Right hindlimb (tissue), 1 donor: ENCODE data around the gene USP25.

Experiments used
- DNase-seq: peaks from one replicate; pipeline ENCODE4 v3.0.0-alpha.2; 2018

USP25 gene

DNA sequence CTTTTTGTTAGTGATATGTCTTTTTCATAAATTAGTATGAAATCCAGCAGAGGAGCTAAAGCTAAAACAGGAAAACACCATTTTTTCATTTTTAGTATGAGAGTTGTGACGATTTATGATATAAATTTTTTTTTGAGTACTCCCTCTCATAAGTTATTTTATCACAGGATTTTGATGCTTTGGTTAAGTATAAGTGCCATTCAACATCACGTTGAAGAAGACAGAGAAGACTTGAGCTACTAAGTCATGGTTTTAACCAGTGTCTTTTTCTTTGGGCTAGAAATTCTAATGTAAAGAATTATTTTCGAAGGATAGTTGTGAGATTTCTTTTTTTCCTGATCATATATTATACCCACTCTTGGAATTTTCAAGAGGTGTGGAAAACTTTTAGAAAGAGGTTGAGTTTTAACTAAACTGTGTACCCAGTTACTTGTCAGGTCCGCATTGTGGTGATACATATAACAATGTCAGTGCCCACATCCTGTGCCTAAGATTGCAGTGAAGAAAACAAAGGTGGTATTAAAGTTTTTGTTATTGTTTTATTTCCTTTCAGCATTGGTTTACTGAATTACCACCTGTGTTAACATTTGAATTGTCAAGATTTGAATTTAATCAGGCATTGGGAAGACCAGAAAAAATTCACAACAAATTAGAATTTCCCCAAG is 93.8 kb downstream of the USP25 start:
- DNase-seq = no peak

DNA sequence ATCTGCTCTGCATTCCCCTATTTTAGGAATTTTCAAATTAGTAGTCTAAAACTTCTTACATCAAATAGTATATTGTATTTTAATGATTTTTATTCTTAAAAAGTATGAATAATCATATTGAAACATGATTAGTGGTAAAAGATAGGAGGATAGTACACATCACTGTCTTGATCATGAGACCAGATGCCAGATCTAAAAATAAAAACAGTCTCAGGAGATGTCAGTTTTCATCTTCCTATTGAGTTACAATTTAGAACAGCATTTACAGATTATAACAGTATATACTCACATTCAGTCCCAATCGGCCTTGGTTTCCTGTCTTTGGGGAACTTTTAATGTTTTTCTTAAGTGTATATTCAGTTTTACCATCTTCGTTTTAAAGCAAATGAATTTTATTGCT is 95.9 kb downstream of the USP25 start:
- DNase-seq = no peak

DNA sequence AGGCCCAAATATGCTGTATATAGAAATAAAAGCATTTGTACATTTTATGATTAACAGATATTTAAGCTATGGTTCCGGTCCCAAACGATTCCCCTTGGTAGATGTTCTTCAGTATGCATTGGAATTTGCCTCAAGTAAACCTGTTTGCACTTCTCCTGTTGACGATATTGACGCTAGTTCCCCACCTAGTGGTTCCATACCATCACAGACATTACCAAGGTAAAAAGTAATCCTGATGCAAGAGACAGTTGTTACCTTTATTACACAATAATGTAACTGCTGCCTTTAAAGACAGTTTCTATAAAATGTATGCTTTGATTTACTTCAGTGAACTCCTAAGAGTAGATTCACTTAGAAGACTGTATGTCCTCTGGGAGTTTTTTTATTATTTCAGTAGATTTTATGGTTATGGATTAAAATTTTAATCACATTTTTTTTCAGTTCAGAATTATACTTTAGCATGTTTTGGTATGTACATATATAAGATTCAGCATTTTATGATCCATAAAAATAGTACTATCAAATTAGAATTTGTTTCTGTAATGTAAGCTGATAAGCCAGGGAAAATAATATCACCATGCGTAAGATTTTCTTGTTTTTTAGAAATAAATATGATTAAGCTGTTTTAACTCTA is 96.5 kb downstream of the USP25 start:
- no peak for DNase-seq

DNA sequence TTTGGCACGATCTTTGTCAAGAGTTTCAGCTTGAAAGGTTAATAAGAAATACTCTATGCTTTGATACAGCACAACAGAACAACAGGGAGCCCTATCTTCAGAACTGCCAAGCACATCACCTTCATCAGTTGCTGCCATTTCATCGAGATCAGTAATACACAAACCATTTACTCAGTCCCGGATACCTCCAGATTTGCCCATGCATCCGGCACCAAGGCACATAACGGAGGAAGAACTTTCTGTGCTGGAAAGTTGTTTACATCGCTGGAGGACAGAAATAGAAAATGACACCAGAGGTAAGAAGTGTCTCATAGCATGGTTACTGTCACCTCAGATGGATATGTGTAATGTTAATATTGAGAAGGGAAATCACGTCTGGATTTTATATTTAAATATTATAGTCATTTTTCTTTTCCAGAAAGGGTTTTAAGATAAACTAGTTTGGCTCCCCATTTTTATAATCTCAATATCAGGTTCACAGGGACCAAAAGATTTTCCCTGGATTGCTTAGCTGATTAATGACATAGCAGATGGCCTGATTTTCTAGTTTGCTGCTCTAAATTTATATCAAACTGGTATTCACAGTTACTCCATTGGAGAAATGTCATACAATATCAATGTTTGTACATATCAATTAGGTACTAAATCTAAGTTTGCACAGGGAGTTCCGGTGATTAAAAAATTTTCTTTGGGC is 97.3 kb downstream of the USP25 start:
- no peak for DNase-seq

DNA sequence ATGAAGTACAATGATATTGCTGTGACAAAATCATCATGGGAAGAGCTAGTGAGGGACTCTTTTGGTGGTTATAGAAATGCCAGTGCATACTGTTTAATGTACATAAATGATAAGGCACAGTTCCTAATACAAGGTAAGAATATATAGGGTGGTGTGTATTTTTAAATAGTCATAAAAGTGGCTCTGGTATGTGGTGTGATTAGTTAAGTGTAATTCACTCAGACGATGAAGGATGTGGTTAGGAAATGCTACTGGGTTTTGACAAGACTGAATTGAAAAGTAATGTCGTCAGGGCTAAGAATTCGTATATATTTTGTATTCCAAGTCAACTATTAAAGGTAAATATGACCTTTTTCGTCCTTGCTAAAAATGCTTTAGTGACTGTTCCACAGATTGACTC is 101.7 kb downstream of the USP25 start:
- no peak for DNase-seq

DNA sequence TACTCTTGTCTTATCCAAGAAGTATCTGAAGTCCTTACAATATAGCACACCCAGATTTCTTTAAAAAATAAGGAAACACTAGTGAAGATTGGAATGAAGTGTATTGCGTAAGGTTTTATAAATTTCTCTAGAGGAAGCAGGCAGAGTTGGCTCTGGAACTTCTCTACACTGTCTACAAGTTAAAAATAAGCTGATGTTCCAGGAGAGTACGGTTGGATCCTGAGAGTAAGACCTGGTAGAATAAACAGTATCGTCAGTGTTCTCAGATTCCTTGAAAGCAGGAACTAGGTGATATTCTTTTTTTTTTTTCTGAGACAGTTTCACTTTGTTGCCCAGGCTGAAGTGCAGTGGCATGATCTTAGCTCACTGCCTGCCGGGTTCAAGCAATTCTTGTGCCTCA is 107.9 kb downstream of the USP25 start:
- no peak for DNase-seq

DNA sequence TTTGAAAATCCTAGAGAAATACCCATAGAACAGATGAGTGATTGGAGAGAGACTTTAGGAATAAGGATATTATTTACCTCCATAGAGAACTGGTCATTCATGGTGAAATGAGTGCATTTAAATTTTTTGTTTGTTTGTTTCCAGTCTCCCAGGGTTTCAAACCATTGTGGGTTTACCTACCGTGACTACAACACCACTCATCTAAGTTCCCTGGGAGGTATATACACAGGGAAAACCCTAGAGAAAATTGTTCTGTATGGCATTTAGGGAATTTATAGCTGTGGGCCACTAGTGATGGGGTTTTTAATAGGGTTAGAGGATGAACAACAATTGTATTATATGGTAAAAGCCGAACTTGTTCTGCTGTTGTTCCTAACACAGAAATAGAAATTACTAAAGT is 109.2 kb downstream of the USP25 start:
- no peak for DNase-seq

DNA sequence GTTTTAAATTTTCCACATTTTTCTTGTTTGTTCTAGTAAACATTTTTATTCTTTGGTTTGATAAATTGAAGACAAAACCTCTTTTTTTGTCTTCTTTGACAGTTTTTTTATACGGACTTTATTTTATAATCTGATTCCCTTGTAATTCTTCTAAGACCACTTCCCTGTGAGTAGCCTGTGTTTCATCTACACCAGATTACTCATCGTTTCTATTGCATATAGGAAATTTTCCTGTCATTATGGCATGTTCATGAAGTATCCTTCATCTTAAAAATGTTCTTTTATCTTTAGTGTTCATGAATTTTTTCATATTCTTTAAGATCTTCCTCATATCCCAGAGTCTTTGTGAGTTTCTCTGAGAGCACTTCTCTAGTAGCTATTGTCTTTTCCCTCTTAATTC is 109.8 kb downstream of the USP25 start:
- DNase-seq = no peak

DNA sequence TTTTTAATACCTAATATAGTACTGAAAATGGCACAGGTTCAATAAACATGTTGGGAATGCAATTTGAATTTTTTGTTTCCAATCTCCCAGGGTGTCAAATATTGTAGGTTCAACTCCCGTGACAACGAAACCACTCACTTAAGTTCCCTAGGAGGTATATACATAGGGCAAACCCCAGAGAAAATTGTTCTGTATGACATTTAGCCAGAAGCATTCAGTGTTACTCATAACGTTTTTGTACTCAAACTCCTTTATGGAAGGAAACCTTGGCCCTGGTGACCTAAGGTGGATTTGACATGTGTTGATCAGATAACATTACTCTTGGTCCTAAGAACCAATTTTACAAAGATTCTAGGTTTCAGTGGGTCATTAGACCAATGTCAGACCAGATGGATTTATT is 110.6 kb downstream of the USP25 start:
- DNase-seq = no peak

DNA sequence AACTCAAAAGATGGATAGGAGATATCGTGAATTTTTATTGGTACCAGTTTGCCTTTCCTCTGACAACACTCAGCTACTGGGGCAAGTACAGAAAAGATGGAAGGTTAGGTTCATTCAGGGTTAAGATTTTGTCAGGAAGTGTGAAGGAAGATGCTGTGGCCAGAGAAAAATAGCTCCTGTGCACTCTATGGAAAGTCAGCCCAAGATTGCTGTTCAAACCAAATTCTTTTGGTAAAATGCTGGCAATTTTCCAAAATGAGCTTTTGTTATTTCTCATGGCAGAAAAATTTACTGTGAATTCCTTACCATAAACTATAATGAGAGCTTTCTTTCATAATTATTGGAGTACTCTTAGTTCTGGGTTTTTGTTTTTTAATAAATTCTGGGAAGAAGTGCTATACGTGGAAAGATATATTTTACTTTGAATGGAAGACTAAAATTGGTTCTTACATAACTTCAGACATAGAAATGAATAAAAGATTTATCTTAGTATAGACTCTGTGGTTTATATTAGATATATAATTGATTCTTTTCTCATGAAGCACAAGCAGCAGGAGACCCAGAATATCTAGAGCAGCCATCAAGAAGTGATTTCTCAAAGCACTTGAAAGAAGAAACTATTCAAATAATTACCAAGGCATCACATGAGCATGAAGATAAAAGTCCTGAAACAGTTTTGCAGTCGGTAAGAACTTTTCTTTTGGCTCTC is 112.2 kb downstream of the USP25 start:
- no peak for DNase-seq

DNA sequence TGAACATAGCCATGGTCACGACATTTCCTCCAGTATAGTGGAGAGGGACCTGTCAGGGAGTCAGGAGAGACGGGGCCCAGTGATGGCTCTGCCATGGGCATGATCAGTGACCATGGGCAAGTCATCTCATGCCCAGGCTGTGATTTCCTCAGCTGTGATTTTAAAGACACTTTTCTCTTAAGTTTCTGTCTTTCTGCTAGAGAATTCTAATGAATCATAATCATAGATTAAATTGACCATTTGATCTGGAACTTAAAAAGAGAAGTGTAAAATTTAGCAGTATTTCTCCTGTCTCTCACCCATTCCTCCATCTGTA is 112.7 kb downstream of the USP25 start:
- DNase-seq = no peak

DNA sequence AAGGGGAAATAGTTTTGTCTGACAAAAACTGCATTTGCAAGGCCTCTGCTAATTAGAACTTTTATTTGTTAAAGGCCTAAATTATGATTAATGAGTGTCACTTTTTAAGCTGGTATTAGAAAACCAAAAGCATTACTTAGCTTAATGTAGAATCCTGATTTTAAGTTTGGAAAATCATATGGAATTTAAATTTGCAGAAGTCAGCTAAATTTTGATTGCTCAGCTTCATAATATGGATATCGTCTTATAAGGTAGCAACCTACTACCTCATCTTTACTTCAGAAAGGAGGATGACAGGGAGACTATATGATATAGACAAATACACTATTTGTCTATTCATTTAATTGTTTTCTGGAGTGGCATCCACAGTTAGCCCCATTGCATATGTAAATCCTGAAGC is 114.0 kb downstream of the USP25 start:
- no peak for DNase-seq

DNA sequence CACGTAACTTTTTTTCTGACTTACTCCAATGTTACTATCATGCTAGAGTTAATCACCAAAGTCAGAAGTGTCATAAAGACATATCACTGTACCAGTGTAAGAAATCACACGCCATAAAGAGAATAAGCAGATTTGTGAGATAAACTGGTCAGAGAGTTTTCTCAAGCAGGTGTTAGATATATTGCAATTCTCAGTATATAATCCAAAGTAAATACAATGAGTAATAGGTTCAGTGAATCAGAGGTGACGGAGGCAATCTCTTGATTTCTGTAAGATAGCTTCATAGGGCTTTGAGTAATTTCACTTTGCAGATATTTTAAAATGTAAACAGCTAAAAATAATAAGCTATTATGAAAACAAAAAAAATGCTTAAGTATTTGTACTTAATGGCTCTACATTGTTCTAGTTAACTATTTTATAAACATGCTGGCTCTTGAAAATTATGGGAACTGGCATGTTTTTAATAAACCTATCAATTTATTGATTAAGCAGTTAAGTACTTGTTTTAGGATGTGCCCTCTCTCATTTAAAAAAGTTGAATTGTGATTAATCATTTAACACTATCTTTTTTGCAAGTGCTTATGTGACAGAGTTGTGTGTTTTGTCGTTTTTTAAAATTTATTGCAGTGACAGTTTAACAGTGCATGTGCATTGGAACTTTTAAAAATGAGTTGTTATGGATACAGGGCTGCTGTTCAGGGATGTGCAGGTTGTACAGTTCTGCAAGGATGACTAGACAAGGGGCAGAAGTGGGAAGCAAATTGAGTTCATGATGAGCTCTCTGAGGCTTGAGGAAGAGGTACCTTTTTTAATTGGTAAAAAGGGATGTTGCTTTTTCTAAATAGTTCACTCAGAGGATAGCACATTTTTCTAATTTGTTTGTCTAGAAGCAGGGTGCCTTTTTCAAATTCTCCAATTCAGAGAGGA is 119.1 kb downstream of the USP25 start:
- no peak for DNase-seq

DNA sequence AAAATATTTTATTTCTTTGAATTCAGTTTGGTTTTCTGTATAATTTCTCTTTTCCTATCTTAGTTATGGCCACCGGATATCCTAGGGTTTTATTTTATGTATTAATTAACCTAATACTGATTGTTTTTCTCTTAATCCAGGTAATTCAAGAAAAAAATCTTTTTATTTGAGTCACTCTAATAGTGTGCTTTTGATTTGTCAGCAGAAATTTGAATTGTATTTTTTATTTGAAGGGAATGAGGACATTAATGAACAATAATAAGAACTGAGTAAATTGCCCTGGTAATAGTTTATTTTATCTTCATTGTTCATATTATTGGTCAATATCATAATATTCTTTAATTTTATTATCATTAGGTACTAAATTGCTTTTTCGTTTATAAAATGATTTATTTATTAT is 120.1 kb downstream of the USP25 start:
- DNase-seq = no peak

DNA sequence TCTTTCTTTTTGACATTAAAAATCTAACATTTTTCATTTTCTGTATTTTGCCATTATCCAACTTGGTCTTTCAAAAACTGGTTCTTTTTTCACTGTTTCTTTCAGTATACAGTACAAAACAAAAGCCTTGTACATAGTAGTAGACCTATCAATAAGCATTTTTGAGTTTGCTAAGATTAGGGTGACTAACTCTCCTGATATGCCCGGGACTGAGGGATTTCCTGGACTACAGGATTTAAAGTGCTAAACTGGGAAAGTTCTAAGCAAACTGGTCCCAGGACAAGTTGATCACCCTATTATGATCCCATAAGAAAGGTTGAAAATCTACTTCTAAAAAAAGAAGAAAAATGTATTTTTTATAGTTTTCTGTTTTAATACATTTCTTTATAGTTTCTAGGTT is 120.9 kb downstream of the USP25 start:
- DNase-seq = no peak

DNA sequence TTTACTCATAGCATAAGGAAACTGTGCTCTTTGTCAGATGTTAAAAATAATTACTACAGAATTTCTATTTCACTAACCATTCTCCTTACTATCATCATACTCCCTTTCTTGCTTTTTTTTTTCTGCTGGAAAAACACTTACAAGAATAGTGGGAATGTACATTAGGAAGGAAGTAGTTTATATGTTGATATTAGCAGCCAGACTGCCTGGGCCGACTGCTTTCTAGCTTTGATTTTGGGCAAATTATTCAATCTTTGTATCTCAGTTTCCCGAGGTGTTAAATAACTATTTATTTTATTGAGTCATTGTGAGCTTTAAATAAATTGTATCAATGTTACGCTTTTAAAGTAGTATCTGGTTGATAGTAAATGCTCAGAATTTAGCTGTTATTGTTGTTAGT is 122.4 kb downstream of the USP25 start:
- no peak for DNase-seq

DNA sequence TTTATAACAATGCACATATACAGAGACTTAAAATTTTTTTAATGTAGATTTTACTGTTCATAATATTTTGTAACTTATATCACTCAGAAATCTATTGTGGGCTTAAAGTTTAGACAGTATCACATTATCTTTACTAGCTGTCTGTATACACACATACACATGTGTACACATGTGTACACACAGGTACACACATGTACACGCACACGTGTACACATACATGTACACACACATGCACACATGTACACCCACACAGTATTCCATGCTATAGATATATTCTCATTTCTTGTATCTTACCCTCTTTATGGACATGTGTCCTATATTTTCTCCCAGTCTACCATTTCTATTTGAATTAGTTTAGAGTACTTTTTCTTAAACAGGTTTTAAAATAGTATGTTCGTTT is 123.3 kb downstream of the USP25 start:
- DNase-seq = no peak

DNA sequence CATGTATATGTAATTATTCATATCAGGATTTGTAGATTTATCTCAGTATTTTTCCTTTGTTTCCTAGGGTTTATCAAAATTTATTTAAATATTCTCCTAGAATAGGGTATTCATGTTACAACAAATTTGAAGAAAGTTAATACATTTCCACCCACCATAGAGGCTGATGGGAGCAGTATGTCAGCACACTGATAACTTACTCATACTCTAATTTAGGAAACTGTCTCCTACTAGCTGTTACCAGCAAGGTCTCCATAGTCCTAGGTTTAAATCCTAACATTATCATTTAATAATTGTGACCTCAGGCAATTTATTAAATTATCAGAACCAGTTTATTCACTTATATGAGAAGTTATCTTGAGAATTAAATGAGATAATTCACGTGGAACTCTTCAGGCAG is 127.0 kb downstream of the USP25 start:
- no peak for DNase-seq

DNA sequence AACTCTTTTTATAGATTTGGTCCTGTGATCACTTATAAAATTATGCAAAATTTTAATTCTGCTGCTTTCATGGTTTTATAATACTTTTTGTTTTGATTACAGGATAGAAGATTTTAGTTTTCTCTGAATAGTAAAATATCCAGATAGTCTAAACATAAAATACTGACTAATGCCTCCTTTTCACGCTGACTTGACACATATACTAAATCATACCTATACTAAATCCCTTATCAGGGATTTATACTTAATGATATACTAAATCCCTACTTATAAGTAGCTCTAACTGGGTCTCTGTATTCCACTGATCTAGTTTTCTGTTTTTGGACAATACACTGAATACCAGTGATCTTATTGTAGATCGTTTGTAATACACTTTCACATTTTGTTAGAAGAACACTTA is 128.0 kb downstream of the USP25 start:
- no peak for DNase-seq

DNA sequence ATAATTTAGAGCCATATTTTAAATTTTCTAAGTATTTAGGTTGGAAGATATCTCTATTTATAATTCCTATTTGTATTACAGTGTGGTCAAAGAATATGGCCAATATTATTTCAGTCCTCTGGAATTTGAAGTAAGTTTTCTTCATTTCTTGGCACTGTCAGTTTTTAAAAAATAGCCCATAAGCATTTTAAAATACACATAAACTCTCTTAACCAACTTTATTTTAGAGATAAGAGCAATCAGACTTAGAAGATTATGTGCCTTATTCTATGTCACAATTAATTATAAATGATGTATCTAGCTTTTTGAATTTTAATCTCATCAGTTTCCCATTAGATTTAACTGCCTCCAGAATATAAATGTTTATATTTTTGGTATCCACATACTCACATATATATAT is 130.8 kb downstream of the USP25 start:
- DNase-seq = no peak

DNA sequence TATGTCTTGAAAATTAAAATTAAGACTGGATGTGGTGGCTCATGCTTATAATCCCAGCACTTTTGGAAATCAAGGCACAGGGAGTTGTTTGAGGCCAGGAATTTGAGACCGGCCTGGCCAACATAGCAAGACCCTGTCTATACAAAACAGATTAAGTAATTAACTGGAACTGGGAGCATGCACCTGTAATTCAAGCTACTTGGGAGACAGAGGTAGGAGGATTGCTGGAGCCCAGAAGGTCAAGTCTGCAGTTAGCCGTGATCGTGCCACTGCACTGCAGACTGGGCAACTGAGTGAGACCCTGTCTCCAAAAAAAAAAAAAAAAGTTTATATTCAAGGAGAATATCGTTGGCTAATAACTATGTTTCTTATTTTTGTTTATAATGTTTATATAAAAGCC is 139.2 kb downstream of the USP25 start:
- DNase-seq = no peak

DNA sequence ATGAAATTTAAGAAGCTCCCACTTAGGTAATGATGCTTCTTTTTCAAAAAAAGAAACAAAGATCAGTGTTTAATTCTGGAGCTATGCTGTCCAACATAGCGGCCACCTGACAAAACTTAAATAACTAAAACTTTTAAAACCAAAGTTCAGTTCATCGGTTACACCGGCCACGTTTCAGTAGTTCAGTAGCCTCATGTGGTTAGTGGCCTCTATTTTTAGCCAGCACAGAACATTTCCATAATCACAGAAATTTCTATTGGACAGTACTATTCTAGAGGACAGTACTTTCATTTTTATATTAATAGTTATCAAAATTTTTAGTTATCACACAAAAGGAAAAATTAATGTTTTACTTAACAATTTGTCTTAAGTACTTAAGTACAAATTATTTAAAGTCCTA is 141.0 kb downstream of the USP25 start:
- no peak for DNase-seq

DNA sequence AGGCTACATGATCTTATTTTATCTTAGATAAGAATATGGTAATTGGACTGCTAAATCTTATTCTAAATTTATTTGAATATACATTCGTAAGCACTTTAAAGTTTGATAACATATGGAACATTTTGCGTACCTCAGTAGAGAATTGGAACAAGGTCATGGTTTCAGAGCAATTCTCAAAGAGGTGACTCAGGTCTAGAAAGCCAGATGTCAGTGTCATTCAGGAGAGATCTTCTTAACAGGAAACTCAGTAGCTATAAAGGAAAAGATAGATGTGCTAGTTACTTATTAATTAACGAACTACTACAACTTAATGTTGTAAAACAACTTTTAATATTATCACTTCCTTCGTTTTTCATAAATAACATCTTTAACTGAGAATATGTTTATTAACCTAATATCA is 142.5 kb downstream of the USP25 start:
- no peak for DNase-seq
